H9 (cell line): ENCODE data around the gene CSMD2. TPM values are rescaled to one million over a fixed set of nuclear protein-coding genes. Genes with fewer than 3 reads are reported as not detected.

Experiments
- DNase-seq: peaks from one replicate; pipeline ENCODE4 v3.0.0-alpha.2; 2017
- H2AFZ ChIP-seq: one replicate; pipeline ENCODE4 v1.6.1; 2013; ENCODE audit warnings: mild to moderate bottlenecking, low read length, control low read depth, moderate library complexity
- H2AK5ac ChIP-seq: 2 replicates; pipeline ENCODE4 v1.6.1; 2013; ENCODE audit warnings: low read length, control low read depth, mixed read lengths; ENCODE audit not compliant: insufficient read length
- H2BK120ac ChIP-seq: one replicate; pipeline ENCODE4 v1.6.1; 2013; ENCODE audit warnings: low read depth, mild to moderate bottlenecking, low read length, control low read depth, inconsistent platforms; ENCODE audit not compliant: poor library complexity, severe bottlenecking
- H2BK12ac ChIP-seq: 2 replicates; pipeline ENCODE4 v1.6.1; 2013; ENCODE audit warnings: low read length, control low read depth, mixed read lengths, low read depth; ENCODE audit not compliant: insufficient read length
- H2BK15ac ChIP-seq: 2 replicates; pipeline ENCODE4 v1.6.1; 2013; ENCODE audit warnings: low read depth, low read length, control low read depth
- H2BK20ac ChIP-seq: one replicate; pipeline ENCODE4 v1.6.1; 2013; ENCODE audit warnings: low read depth, mild to moderate bottlenecking, low read length, control low read depth, inconsistent platforms; ENCODE audit not compliant: poor library complexity, severe bottlenecking
- H2BK5ac ChIP-seq: 2 replicates; pipeline ENCODE4 v1.6.1; 2013; ENCODE audit warnings: low read length, control low read depth, mixed read lengths; ENCODE audit not compliant: insufficient read length
- H3K14ac ChIP-seq: 2 replicates; pipeline ENCODE4 v1.6.1; 2013; ENCODE audit warnings: low read length, control low read depth; ENCODE audit not compliant: insufficient read depth
- H3K18ac ChIP-seq: 2 replicates; pipeline ENCODE4 v1.6.1; 2013; ENCODE audit warnings: low read depth, mild to moderate bottlenecking, mixed read lengths, low read length, control low read depth; ENCODE audit not compliant: insufficient read length
- H3K23ac ChIP-seq: 2 replicates; pipeline ENCODE4 v1.6.1; 2013; ENCODE audit warnings: low read length, control low read depth, mixed read lengths, low read depth; ENCODE audit not compliant: insufficient read length
- H3K23me2 ChIP-seq: 2 replicates; pipeline ENCODE4 v1.6.1; 2013; ENCODE audit warnings: low read depth, mild to moderate bottlenecking, mixed read lengths, low read length, control low read depth; ENCODE audit not compliant: insufficient read length, poor library complexity, severe bottlenecking
- H3K27ac ChIP-seq: 2 replicates; pipeline ENCODE4 v1.5.1; 2013; ENCODE audit warnings: low read length, control low read depth, mixed read lengths, low read depth; ENCODE audit not compliant: insufficient read length
- H3K27me3 ChIP-seq: 2 replicates; pipeline ENCODE4 v1.6.1; 2013; ENCODE audit warnings: low read length, control low read depth, inconsistent platforms; ENCODE audit not compliant: insufficient read depth
- H3K4ac ChIP-seq: 2 replicates; pipeline ENCODE4 v1.6.1; 2013; ENCODE audit warnings: low read depth, mild to moderate bottlenecking, control low read depth, inconsistent platforms, low read length, moderate library complexity
- H3K4me1 ChIP-seq: 2 replicates; pipeline ENCODE4 v1.6.1; 2013; ENCODE audit warnings: low read length, control low read depth, inconsistent platforms; ENCODE audit not compliant: insufficient read depth
- H3K4me2 ChIP-seq: 2 replicates; pipeline ENCODE4 v1.6.1; 2013; ENCODE audit warnings: low read length, control low read depth, mixed read lengths; ENCODE audit not compliant: insufficient read length, insufficient read depth
- H3K56ac ChIP-seq: 2 replicates; pipeline ENCODE4 v1.6.1; 2013; ENCODE audit warnings: low read depth, mild to moderate bottlenecking, mixed read lengths, low read length, control low read depth; ENCODE audit not compliant: insufficient read length
- H3K79me1 ChIP-seq: 2 replicates; pipeline ENCODE4 v1.6.1; 2013; ENCODE audit warnings: low read depth, mild to moderate bottlenecking, moderate library complexity, low read length, control low read depth, inconsistent platforms; ENCODE audit not compliant: insufficient read depth, poor library complexity, severe bottlenecking
- H3K79me2 ChIP-seq: 2 replicates; pipeline ENCODE4 v1.6.1; 2013; ENCODE audit warnings: low read length, control low read depth, inconsistent platforms; ENCODE audit not compliant: insufficient read depth
- H3K9ac ChIP-seq: 2 replicates; pipeline ENCODE4 v1.6.1; 2013; ENCODE audit warnings: low read length, control low read depth, mixed read lengths; ENCODE audit not compliant: insufficient read length; ENCODE audit errors: extremely low read depth
- H3K9me3 ChIP-seq: one replicate; pipeline ENCODE4 v1.6.1; 2013; ENCODE audit warnings: low read depth, low read length, inconsistent platforms; ENCODE audit not compliant: control insufficient read depth
- H3T11ph ChIP-seq: one replicate; pipeline ENCODE4 v1.6.1; 2013; ENCODE audit warnings: mild to moderate bottlenecking, low read length, control low read depth, inconsistent platforms
- H4K20me1 ChIP-seq: one replicate; pipeline ENCODE4 v1.6.1; 2013; ENCODE audit not compliant: control insufficient read depth, insufficient read length, insufficient read depth
- H4K5ac ChIP-seq: 2 replicates; pipeline ENCODE4 v1.6.1; 2013; ENCODE audit warnings: low read depth, mild to moderate bottlenecking, mixed read lengths, low read length, control low read depth; ENCODE audit not compliant: insufficient read length
- H4K8ac ChIP-seq: replicated peaks from 2 replicates; pipeline ENCODE4 v1.6.1; 2013; ENCODE audit warnings: low read length, control low read depth, mixed read lengths, low read depth; ENCODE audit not compliant: insufficient read length
- H4K91ac ChIP-seq: 2 replicates; pipeline ENCODE4 v1.6.1; 2013; ENCODE audit warnings: low read depth, mild to moderate bottlenecking, moderate library complexity, mixed read lengths, low read length, control low read depth; ENCODE audit not compliant: insufficient read length
- H3K27ac Mint-ChIP-seq, 3 experiments: 2 replicates in 2 of 3; 3 replicates in 1 of 3; pipeline ENCODE4 v1.8.0; 2020 to 2021; ENCODE audit warnings: mixed read lengths in 3 of 3, mild to moderate bottlenecking in 1 of 3, moderate library complexity in 1 of 3
- H3K27me3 Mint-ChIP-seq: 2 replicates; pipeline ENCODE4 v1.8.0; 2021; ENCODE audit warnings: low read depth, mild to moderate bottlenecking, moderate library complexity, mixed read lengths
- H3K36me3 Mint-ChIP-seq, 3 experiments: 2 replicates in 2 of 3; 3 replicates in 1 of 3; pipeline ENCODE4 v1.8.0; 2020 to 2021; ENCODE audit warnings: low read depth in 3 of 3, mixed read lengths in 3 of 3; ENCODE audit not compliant: insufficient read depth in 1 of 3
- H3K4me1 Mint-ChIP-seq, 2 experiments: 2 replicates each; pipeline ENCODE4 v1.8.0; 2020; ENCODE audit warnings: mixed read lengths in 2 of 2
- H3K4me3 Mint-ChIP-seq, 2 experiments: 2 replicates in 1 of 2; 3 replicates in 1 of 2; pipeline ENCODE4 v1.8.0; 2020 to 2021; ENCODE audit warnings: mild to moderate bottlenecking in 2 of 2, mixed read lengths in 2 of 2, moderate library complexity in 1 of 2
- H3K9me3 Mint-ChIP-seq, 2 experiments: 2 replicates in 1 of 2; 3 replicates in 1 of 2; pipeline ENCODE4 v1.8.0; 2020; ENCODE audit warnings: mild to moderate bottlenecking in 2 of 2, mixed read lengths in 2 of 2, moderate library complexity in 1 of 2
- CTCF ChIP-seq: fragments of 200-600 bp; sonication (generic); conservative IDR thresholded peaks from 3 replicates; pipeline ENCODE4 v1.8.0; 2021; ENCODE audit warnings: antibody characterized with exemption, mild to moderate bottlenecking
- WGBS: extraction: QIAGEN DNeasy Blood & Tissue Kit; methylation state at CpG from one replicate; pipeline ENCODE4 v1.1.7; 2013; ENCODE audit warnings: missing lambda C conversion rate, low lambda C conversion rate, mixed read lengths; ENCODE audit not compliant: insufficient read length; ENCODE audit errors: extremely low coverage; 5-methylcytosine and 5-hydroxymethylcytosine counted together
- total RNA-seq: library from RNA; stranded (reverse); gene quantifications from 2 replicates; pipeline ENCODE4 v1.2.1, GENCODE V29; 2021

The CSMD2 gene
- total RNA-seq, 1 experiment from 2014 or later: 6.4 TPM

GRCh38 chr1:34128186-34128889 is 36.7 kb downstream of the CSMD2 start:
- no peak overlapping the region for H2BK120ac ChIP-seq
- no peak overlapping the region for H3K4ac ChIP-seq
- peak overlapping the region; percentile 26 for H4K5ac ChIP-seq
- no peak overlapping the region for H3K9ac ChIP-seq
- Mint-ChIP-seq H3K27me3 (no peaks in the 10 kb centered on the region), H3K4me3 (no peak overlapping the region; a peak in 1 of 5 replicates), H3K9me3 (no peaks in the 10 kb centered on the region), H3K27ac (peak overlapping the region in 1 of 3 experiments; percentile 16; a peak in 1 of 7 replicates), H3K4me1 (no peaks in the 10 kb centered on the region; a peak in 1 of 4 replicates), H3K36me3 (peaks cover 2 to 20% (median 11%) of the 10 kb centered on the region in 3 experiments; a peak in 6 of 7 replicates)
- no peaks in the 10 kb centered on the region for H3K4me1 ChIP-seq
- H3K23me2 ChIP-seq: no peaks in the 10 kb centered on the region
- no peaks in the 10 kb centered on the region for H3K27me3 ChIP-seq
- DNase-seq: no peak
- no peak overlapping the region for H3T11ph ChIP-seq
- H2BK12ac ChIP-seq: no peak overlapping the region
- H3K79me1 ChIP-seq: no peaks in the 10 kb centered on the region
- no CpG with 5 or more reads among the region's 13 CpGs for WGBS
- no peaks in the 10 kb centered on the region for H3K9me3 ChIP-seq
- no peak overlapping the region for H3K14ac ChIP-seq
- H4K91ac ChIP-seq: no peak overlapping the region
- H3K27ac ChIP-seq: no peak overlapping the region
- no peak for TF ChIP-seq CTCF
- no peak overlapping the region for H2BK5ac ChIP-seq
- no peak overlapping the region for H3K4me2 ChIP-seq
- no peak overlapping the region for H3K23ac ChIP-seq
- no peak overlapping the region for H3K56ac ChIP-seq
- H4K8ac ChIP-seq: no peak overlapping the region
- H2BK15ac ChIP-seq: no peak overlapping the region
- H3K18ac ChIP-seq: no peak overlapping the region
- no peaks in the 10 kb centered on the region; the same call in 1 of the 2 replicates for H3K79me2 ChIP-seq
- H2BK20ac ChIP-seq: no peak overlapping the region
- no peaks in the 10 kb centered on the region for H4K20me1 ChIP-seq
- H2AK5ac ChIP-seq: no peak overlapping the region
- H2AFZ ChIP-seq: no peak overlapping the region
